ENCODE measurements around the gene GUK1. TPM values are rescaled to one million over a fixed set of nuclear protein-coding genes. Genes with fewer than 3 reads are reported as not detected.

GUK1 gene
- total and polyA plus RNA-seq, 2 experiments from 2014 or later = 324 to 554 TPM

- H3K4me2 ChIP-seq (ENCODE audit: unreplicated experiment) = peak overlapping the region; percentile 67
- H3K9ac ChIP-seq = peak overlapping the region; percentile 96
- TF ChIP-seq EZH2phosphoT487 (IDR thresholded peaks at IDR 0.05; ENCODE audit: insufficient read depth, low read depth) (no peak), EZH2 (IDR thresholded peaks at IDR 0.05; ENCODE audit: insufficient read depth, poor library complexity, severe bottlenecking) (no peak)
- no peaks in the 10 kb centered on the region for H3K36me3 ChIP-seq (ENCODE audit: low read depth)
- in situ Hi-C loops (cut with MboI) = no loop called here
- no peaks in the 10 kb centered on the region for H3K9me3 ChIP-seq (ENCODE audit: low read depth)
- peaks cover 22% of the 10 kb centered on the region; the same call in 1 of the 2 replicates for H3K27me3 ChIP-seq (replicated peaks; ENCODE audit: insufficient read depth)
- peak overlapping the region; percentile 91 for H3K4me3 ChIP-seq
- peak overlapping the region; percentile 93 for H3K27ac ChIP-seq
- H4K20me1 ChIP-seq (ENCODE audit: insufficient read depth) = peaks cover 19% of the 10 kb centered on the region; the same call in 1 of the 2 replicates
- H3K4me1 ChIP-seq (ENCODE audit: insufficient read depth) = peaks cover 19% of the 10 kb centered on the region
- DNase-seq = no peak
- H3K9me2 ChIP-seq (ENCODE audit: insufficient read depth) = no peaks in the 10 kb centered on the region
- peak overlapping the region; percentile 92 for H2AFZ ChIP-seq
- 20 to 22% methylated on average over 30 of the region's 30 CpGs for WGBS, 2 experiments (ENCODE audit: low coverage in 1 of 2, low lambda C conversion rate in 2 of 2, missing lambda C conversion rate in 2 of 2)
- no peaks in the 10 kb centered on the region for H3F3A ChIP-seq (ENCODE audit: insufficient read depth)
- peaks cover 40% of the 10 kb centered on the region for H3K79me2 ChIP-seq (ENCODE audit: insufficient read depth)
Measured at GRCh38 chr1:228139406-228139930, 611 bp upstream of the GUK1 start.

- Histone ChIP-seq H3K27ac (peak overlapping the region; percentile 93), H3K4me2 (ENCODE audit: unreplicated experiment) (peak overlapping the region; percentile 89), H3K79me2 (ENCODE audit: insufficient read depth) (peaks cover 53% of the 10 kb centered on the region), H3K4me3 (peak overlapping the region; percentile 91), H3K9me2 (ENCODE audit: insufficient read depth) (no peaks in the 10 kb centered on the region), H4K20me1 (ENCODE audit: insufficient read depth) (peaks cover 24% of the 10 kb centered on the region; the same call in 1 of the 2 replicates), H3K9me3 (ENCODE audit: low read depth) (no peaks in the 10 kb centered on the region), H3K9ac (peak overlapping the region; percentile 96), H3K27me3 (replicated peaks; ENCODE audit: insufficient read depth) (peaks cover 11% of the 10 kb centered on the region; the same call in 1 of the 2 replicates), H3K4me1 (ENCODE audit: insufficient read depth) (peaks cover 19% of the 10 kb centered on the region), H2AFZ (peak overlapping the region; percentile 64), H3F3A (ENCODE audit: insufficient read depth) (no peaks in the 10 kb centered on the region), H3K36me3 (ENCODE audit: low read depth) (no peaks in the 10 kb centered on the region)
- no peak for DNase-seq
- 1 to 3% methylated on average over 22 to 24 of the region's 25 CpGs for WGBS, 2 experiments (ENCODE audit: low coverage in 1 of 2, low lambda C conversion rate in 2 of 2, missing lambda C conversion rate in 2 of 2)
- in situ Hi-C loops (cut with MboI) = no loop called here
- TF ChIP-seq EZH2 (IDR thresholded peaks at IDR 0.05; ENCODE audit: insufficient read depth, poor library complexity, severe bottlenecking) (no peak), EZH2phosphoT487 (IDR thresholded peaks at IDR 0.05; ENCODE audit: insufficient read depth, low read depth) (no peak)
Measured at GRCh38 chr1:228140724-228141225, 696 bp downstream of the GUK1 start.

- TF ChIP-seq EZH2phosphoT487 (IDR thresholded peaks at IDR 0.05; ENCODE audit: insufficient read depth, low read depth) (no peak), EZH2 (IDR thresholded peaks at IDR 0.05; ENCODE audit: insufficient read depth, poor library complexity, severe bottlenecking) (no peak)
- in situ Hi-C loops (cut with MboI) = no loop called here
- no peaks in the 10 kb centered on the region for H3K36me3 ChIP-seq (ENCODE audit: low read depth)
- H4K20me1 ChIP-seq (ENCODE audit: insufficient read depth) = peaks cover 24% of the 10 kb centered on the region; the same call in 1 of the 2 replicates
- peak overlapping the region; percentile 91 for H3K4me3 ChIP-seq
- peaks cover 60% of the 10 kb centered on the region for H3K79me2 ChIP-seq (ENCODE audit: insufficient read depth)
- H2AFZ ChIP-seq = no peak overlapping the region
- peak; percentile 75 for DNase-seq
- no peaks in the 10 kb centered on the region for H3F3A ChIP-seq (ENCODE audit: insufficient read depth)
- WGBS, 2 experiments (ENCODE audit: low coverage in 1 of 2, low lambda C conversion rate in 2 of 2, missing lambda C conversion rate in 2 of 2) = 18 to 28% methylated on average over 27 of the region's 27 CpGs
- H3K27me3 ChIP-seq (replicated peaks; ENCODE audit: insufficient read depth) = peaks cover 5% of the 10 kb centered on the region; the same call in 1 of the 2 replicates
- H3K27ac ChIP-seq = peak overlapping the region; percentile 93
- peak overlapping the region; percentile 89 for H3K4me2 ChIP-seq (ENCODE audit: unreplicated experiment)
- H3K4me1 ChIP-seq (ENCODE audit: insufficient read depth) = peaks cover 19% of the 10 kb centered on the region
- peak overlapping the region; percentile 96 for H3K9ac ChIP-seq
- H3K9me3 ChIP-seq (ENCODE audit: low read depth) = no peaks in the 10 kb centered on the region
- no peaks in the 10 kb centered on the region for H3K9me2 ChIP-seq (ENCODE audit: insufficient read depth)
Measured at GRCh38 chr1:228141226-228142044, 1.4 kb downstream of the GUK1 start.

GRCh38 chr1:228142155-228142691 lies 2.1 kb downstream of the GUK1 start:
- Histone ChIP-seq H3K4me2 (ENCODE audit: unreplicated experiment) (peak overlapping the region; percentile 89), H2AFZ (no peak overlapping the region), H3K36me3 (ENCODE audit: low read depth) (no peaks in the 10 kb centered on the region), H3K9me2 (ENCODE audit: insufficient read depth) (no peaks in the 10 kb centered on the region), H3K27me3 (replicated peaks; ENCODE audit: insufficient read depth) (no peaks in the 10 kb centered on the region), H3K4me1 (ENCODE audit: insufficient read depth) (peaks cover 19% of the 10 kb centered on the region), H3K4me3 (peak overlapping the region; percentile 91), H3K9ac (peak overlapping the region; percentile 96), H3F3A (ENCODE audit: insufficient read depth) (no peaks in the 10 kb centered on the region), H3K27ac (peak overlapping the region; percentile 93), H4K20me1 (ENCODE audit: insufficient read depth) (peaks cover 24% of the 10 kb centered on the region; the same call in 1 of the 2 replicates), H3K79me2 (ENCODE audit: insufficient read depth) (peaks cover 68% of the 10 kb centered on the region), H3K9me3 (ENCODE audit: low read depth) (no peaks in the 10 kb centered on the region)
- TF ChIP-seq EZH2phosphoT487 (IDR thresholded peaks at IDR 0.05; ENCODE audit: insufficient read depth, low read depth) (no peak), EZH2 (IDR thresholded peaks at IDR 0.05; ENCODE audit: insufficient read depth, poor library complexity, severe bottlenecking) (no peak)
- no peak for DNase-seq
- 63 to 68% methylated on average over 12 to 16 of the region's 16 CpGs for WGBS, 2 experiments (ENCODE audit: low coverage in 1 of 2, low lambda C conversion rate in 2 of 2, missing lambda C conversion rate in 2 of 2)
- in situ Hi-C loops (cut with MboI) = no loop called here

Measured in GM23248 (cell line).